Stimulated activated CD8-positive, alpha-beta memory T cell treated with anti-CD3 and anti-CD28 coated beads, Interleukin-2, amount 100 ng/mL, for 48 hours (primary cell): Measurements from ENCODE around the gene ZNF26.
A peak's percentile ranks its signal among the peaks of the same experiment; 100 is the strongest.
"Not testable (repeated sequence)": the region's sequence is repeated elsewhere in the genome, so short reads cannot be mapped to it uniquely, and the experiment has no call there.

Experiments
- DNase-seq, 2 donors: peaks; one replicate each; pipeline ENCODE4 v3.0.0-alpha.2; 2020; ENCODE audit warnings: low read depth in 2 of 2

The ZNF26 gene, protein sequence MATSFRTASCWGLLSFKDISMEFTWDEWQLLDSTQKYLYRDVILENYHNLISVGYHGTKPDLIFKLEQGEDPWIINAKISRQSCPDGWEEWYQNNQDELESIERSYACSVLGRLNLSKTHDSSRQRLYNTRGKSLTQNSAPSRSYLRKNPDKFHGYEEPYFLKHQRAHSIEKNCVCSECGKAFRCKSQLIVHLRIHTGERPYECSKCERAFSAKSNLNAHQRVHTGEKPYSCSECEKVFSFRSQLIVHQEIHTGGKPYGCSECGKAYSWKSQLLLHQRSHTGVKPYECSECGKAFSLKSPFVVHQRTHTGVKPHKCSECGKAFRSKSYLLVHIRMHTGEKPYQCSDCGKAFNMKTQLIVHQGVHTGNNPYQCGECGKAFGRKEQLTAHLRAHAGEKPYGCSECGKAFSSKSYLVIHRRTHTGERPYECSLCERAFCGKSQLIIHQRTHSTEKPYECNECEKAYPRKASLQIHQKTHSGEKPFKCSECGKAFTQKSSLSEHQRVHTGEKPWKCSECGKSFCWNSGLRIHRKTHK

DNA sequence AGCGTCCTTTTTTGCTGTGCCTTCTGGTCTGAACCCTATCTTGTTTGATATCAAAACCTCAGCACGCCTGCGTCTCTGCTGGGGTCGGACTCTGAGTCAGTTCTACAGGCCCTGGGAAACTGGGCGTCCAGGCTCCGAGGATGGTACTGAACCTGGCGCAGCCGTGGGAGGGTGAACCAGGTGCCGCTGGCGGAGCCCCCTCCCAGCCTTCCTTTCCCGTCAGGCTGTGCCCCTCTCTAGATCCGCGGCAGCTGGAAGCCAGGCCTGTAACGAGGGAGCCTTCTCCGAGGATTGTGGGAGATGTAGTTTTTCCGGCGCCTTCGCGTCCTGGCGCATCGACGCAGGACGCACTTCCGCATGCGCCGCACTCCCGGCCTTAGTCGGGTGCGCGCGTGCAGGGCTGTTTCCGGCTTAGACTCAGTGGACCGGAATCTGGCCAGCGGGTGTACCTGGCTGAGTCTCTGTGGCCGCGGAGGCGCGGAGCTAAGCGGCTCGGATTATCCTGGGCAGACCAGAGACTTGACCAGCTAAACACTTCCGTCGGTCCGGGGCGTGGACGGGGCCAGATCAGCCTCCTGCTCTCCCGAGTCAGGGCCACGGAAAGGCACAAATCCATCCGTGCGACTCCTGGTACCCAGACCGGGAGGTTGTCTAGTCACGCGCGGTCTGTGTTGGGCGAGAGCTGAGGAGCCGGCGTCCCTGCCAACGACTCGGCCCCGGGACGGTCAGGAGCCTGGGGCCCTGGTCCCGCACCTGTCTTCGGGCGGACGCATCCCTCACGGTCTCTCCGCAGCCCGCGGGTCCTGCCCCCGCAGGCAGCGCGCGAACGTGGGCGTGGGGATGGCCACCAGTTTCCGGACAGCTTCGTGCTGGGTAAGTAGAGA lies at the start of gene ZNF26:
Gene ZNF26 (plus strand): TSS at position 367 of the 884 bp plus-strand sequence. CDS start 474 bp downstream, at position 841.
- DNase-seq: peak; percentile 80

DNA sequence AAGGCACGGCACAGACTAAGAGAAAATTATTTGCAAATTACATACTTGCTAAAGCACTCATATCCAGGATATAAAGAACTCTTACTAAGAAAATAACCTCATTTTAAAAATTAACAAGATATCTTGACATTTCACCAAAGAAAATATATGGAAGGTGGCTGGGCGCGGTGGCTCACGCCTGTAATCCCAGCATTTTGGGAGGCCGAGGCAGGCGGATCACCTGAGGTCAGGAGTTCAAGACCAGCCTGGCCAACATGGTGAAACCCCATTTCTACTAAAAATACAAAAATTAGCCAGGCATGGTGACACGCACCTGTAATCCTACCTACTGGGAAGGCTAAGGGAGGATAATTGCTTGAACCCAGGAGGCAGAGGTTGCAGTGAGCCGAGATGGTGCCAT lies 49.2 kb upstream of the ZNF26 start:
- not testable (repeated sequence) for DNase-seq

DNA sequence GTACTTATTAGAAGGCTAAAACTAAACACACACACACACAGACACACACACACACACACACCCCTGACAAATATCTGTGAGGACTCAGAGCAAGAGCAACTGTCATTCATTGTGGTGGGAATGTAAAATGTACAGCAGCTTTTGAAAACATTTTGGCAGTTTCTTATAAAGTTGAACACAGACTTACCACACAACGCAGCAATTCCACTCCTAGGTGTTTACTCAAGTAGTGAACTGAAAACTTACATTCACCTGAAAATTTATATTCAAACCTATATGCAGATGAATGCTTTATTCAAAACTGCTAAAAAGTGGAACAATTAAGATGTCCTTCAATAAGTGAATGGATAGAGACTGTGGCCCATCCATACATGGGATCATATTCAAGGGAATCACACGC lies 48.7 kb upstream of the ZNF26 start:
- DNase-seq: no peak

DNA sequence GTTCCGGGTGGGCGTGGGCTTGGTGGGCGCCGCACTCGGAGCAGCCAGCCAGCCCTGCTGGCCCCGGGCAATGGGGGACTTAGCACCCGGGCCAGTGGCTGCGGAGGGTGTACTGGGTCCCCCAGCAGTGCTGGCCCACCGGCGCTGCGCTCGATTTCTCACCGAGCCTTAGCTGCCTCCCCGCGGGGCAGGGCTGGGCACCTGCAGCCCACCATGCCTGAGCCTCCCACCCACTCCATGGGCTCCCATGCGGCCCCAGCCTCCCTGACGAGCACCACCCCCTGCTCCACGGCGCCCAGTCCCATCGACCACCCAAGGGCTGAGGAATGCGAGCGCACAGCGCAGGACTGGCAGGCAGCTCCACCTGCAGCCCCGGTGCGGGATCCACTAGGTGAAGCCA lies 47.4 kb upstream of the ZNF26 start:
- DNase-seq: not testable (repeated sequence)

DNA sequence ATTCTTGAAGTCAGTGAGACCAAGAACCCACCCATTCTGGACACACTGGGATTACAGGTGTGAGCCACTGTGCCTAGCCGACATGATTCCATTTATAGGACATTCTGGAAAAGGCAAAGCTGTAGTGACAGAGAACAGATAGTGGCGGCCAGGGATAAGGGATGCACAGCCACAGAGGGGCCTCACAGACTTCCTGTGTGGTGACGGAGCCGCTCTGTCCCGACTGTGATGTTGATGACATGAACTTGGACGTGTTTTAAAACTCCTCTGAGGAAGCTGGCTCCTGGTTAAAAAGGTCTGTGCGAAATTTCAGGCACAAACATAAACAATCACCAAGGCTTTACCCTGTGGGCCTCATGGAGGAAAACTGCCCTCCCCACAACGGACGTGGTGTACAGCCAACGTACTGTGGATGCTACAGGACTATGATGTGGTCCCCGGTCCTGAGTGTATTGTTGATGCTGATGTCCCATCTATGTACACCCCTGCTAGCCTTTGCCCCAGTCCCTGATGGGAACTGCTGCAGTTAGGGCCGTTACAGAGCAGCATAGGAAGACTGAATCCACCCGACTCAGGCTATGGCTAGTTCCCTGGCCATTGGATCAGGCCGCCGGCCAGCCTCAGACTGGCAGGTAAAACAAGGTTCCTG lies 46.0 kb upstream of the ZNF26 start:
- no peak for DNase-seq

DNA sequence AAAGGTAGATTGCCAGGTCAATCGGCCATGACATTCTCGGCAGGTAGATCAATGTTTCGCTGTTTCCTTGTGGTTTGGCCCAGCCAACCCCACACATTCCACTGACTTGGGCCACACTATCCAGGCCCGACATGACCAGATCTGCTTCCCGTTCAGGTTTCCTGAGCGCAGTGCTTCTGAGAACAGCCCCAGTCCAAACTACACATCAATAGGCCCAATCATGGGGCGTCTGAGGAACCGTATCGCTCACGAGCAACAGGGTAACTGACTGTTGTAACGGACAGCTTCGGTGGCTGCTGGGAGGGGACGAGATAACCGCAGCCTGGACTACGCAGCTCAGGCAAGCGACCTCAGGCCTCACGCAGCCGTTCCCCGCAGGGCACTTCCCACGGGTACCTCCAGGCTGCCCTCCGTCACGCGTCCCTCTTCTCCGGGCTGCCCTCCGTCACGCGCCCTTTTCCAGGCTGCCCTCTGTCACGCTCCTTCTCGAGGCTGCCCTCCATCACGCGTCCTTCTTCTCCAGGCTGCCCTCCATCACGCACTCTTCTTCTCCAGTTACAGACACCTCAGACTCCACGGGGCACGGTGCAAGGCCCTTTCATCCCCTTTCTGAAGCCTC lies 44.7 kb upstream of the ZNF26 start:
- DNase-seq: no peak

DNA sequence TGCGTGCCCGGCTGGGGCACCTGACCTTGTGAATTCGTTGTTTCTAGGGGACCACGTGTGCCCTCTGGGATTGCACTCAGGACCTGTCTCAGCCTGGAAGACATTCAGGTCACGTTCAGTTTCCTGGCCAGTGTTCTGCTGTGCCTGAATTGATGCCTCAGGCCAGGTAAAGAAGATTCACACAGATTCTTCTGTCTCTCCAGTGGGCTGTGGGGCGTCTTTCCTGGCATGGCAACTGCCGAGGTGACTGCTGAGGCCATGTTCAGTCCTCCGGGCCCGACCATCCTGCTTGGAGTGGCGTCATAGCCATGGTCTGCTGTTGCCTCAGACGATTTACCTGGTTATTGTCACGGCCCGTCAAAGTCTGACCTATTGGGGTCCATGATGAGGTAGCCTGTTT lies 43.6 kb upstream of the ZNF26 start:
- no peak for DNase-seq

DNA sequence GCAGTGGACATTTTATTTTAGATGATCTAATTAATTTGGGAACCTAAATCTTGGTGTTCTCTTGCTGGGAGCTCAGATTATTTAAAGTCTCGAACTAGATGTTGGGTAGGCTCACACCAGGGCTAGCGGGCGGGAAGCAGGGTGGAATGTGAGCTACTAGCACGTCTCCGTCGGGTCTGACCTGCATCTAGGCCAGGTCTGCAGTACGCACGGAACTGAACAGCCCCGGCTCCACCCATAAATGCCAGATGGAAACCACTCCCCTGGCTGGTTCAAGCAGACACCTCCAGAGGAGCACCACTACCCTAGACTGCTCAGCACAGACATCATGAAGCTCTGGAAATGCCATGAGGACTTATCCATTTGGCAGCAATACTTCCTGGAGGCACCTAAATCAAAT lies 40.4 kb upstream of the ZNF26 start:
- DNase-seq: no peak

DNA sequence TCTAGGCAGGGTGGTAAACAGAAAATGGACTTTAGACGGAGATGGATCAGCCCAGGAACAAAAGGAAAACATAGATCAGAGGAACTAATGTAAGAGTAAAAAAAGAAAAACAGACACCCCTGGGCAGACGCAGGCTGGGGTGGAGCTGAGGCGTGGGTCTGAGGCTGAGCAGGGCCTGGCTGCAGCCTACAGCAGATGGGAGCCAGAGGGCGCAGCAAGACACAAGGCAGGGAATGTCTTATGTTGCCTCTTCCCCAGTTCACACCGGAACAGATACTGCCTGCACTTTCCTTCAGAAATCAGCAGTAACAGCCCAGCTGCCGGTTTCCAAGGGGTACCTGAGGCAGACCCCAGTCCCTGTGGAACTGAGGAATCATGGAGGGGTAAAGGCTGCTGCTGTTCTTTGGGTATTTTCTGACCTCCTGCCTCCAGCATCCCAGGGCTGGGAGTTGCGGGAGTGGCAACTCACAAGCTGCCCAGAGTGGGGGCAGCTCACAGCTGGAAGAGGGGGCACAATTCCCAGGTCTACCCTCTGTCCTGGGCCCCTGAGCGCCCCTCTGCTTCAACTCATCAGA lies 39.8 kb upstream of the ZNF26 start:
- DNase-seq: no peak

DNA sequence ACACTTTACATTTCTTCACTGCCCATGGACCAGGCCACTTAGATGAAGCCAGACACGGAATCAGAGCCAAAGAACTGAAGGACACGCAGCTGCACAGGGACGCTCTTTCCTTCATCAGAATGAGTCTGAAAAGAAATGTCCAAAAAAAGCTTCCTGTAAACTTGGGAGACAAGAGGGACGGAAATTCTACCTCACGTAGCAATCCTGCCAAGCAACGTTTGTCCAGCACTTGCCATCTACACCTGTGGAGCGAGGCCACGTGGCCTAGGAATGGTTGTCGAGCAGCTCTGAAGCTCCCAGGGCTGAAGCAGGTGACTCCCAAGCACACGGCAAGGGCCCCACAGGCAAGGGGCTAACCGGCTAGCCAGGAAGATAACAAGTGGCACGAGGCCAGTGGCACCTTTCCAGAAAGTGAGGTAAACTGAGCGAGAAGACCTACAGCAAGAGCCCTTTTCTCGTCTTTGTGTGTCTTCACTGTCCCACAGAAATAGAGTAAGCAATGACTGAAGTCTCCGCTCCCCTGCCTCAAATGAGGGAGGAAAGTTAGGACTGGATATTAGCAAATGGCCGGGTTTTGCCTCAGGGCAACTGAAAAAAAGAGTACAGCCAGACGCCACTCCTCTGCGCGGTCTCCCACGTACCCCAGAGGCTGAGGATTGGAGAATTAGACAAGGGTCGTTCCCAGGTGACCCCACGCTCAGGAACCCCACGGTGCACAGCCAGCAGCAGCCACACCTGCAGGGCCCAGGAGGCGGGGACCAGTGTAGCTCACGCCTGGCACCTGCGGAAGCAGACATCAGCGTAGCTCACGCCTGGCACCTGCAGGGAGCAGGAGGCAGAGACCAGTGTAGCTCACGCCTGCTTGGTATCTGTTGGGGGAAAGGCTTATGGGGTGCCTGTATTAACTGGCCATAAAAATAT lies 37.8 kb upstream of the ZNF26 start:
- no peak for DNase-seq

DNA sequence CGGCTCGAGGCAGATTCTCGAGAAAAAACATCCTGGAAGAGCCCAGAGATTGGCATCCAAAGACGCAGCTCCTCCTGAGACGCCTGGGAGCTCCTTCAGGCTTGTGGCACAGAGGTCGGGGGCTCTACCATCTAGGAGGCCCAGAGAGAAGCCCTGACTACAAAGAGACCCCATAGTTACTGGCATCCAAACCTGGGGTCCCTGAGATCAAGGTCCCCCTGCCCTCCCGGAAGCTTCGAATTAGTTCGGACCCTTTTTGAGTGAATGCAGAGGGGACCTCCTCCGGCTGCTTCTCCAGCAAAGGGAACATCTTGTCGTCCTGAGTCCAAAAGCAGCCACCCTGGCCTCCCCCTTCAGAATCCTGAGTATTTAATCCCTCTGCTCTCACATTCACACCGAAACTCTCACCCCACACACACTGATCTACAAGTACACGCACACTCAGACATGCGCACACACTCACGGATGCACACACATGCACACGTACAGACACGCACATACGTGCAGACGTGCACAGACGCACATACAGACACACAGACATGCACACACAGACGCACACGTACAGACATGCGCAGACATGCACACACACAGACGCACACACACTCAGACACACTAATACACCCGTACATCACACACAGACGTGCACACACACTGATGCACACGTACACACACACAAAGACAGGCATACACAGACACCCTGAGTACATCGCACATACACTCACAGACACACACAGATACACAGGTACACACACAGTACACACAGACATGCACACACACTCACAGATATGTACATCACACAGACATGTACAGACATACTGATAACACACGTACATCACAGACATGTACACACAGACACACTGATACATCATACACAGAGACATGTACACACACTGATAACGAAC lies 36.0 kb upstream of the ZNF26 start:
- DNase-seq: no peak

DNA sequence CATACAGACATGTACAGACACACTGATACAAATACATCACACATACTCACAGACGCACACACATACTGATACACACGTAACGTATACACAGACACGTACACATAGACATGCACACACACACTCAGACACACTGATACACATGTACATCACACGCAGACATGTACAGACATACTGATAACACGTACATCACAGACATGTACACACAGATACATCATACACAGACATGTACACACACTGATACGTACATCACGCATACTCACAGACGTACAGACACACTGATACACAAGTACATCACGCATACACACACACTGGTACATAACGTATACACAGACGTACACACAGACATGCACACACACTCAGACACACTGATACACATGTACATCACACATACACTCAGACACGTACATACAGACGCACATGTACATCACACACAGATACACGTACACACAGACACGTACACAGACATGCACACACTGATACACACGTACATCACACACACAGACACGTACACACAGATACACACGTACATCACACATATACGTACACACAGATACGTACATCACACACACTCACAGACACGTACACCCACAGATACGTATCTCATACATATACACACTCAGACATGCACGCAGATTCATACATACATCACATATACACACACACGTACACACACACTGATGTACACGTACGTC lies 35.2 kb upstream of the ZNF26 start:
- DNase-seq: no peak

DNA sequence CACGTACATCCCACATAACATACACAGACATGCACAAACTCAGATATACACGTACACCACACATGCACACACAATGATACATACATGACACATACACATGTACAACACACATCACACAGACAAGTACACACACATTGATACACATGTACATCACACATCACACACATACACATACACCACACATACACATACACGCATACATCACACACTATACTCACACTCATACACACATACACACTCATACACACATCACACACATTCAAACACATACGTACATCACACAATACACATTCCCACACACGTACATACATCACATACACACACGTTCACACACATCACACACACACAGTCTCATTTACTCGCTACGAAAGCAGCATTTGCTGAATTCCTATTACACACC lies 34.5 kb upstream of the ZNF26 start:
- DNase-seq: no peak

DNA sequence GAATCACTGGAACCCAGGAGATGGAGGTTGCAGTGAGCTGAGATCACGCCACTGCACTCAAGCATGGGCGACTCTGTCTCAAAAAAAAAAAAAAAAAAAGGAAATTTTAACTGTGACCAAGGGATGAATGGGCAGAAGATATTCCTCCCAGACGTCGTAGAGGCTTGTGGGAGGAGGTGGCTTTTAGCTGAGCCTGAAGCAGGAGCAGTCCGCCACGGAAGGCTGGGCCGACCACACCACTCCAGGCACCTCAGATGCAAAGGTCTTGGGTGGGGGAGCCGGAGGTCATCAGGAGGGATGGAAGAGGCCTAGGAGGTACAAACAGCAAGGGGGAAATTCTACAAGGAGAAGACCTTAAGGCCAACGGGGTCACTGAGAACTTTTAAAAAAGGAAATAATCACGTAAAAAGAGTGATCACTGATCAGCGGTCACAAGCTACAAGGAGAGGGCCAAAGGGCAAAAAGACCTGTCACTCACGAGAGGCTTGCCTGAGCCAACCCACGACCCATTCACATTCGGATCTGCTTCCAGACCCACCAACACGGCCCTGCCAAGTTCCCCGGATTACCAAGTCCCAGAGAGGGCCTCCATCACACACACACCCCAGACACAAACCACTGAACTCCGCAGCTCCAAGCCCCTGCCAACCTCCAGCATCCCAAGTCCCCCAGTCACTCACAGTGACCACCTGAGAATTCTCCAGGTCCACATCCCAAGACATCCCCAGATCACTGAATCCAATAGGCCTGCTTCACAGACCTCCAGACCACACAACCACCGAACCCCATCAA lies 33.6 kb upstream of the ZNF26 start:
- no peak for DNase-seq

DNA sequence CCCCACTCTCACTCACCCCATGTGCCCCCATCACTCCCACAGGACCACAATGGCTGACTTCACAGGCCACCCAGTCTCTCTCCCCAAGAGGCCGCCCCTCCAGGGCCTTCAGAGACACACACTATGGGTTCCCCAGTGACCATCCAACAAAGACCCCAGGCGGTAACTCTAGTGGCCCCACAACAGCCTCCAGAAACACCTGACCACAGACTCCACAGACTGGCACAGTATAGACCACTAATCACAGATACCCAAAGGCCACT lies 33.1 kb upstream of the ZNF26 start:
- DNase-seq: no peak

DNA sequence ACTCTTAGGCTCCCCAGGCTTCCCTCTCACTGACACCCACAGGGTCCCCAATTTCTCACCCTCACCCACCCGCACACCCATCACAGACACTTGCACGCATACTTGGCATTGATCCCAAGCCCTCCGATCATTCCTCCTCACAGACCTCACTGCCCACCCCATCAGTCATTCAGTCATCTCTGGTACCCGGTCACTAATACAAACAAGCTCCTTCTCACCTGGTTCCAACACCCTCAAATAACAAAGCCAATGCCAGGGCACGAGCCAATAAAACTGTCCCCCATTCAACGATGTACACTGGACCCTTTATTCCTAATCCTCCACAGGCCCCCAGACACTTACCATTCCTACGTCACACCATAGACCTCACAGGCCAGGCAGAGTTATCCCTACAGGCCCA lies 32.4 kb upstream of the ZNF26 start:
- no peak for DNase-seq

DNA sequence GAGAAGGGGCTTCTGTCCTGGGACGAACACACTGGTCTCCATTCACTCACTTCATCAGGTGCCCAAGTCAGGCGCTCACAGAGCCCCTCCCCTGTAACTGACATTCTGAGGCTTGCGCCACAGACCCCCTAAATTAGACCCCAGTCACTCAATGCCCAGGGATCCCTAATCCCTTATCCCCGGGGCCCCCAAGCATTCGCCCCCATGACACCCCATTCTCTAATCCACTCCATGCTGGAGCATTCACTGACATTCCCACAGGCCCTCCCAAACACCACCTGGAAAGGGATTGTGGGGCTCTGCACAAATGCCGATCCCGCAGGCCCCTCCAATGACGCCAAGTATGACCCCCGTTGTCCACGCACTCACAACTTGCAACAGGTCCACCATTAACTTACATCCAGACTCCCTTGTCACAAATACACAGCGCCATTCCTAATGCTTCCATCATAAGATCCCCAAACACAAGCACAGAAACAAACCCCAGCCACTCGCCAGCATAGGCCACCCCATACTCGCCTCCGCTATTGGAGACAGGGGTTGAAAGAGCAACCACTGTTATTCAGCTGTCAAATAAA lies 31.6 kb upstream of the ZNF26 start:
- no peak for DNase-seq
